Activated T-helper 17 cell treated with anti-CD3 and anti-CD28 coated beads, Interleukin-2, amount 50 U/mL, for 72 hours (primary cell): ENCODE measurements around the gene SLC44A2. TPM values are rescaled to one million over a fixed set of nuclear protein-coding genes. Genes with fewer than 3 reads are reported as not detected.
"Not testable (repeated sequence)": the region's sequence is repeated elsewhere in the genome, so short reads cannot be mapped to it uniquely, and the experiment has no call there.

Experiments used
- ATAC-seq: fragments of 150-1000 bp; cut with Tn5 transposase; replicated peaks from 2 replicates; pipeline ENCODE4 v1.10.0; 2021; ENCODE audit warnings: mild to moderate bottlenecking, moderate library complexity
- H3K27ac Mint-ChIP-seq: one replicate; pipeline ENCODE4 v1.8.0; 2022; ENCODE audit warnings: mixed read lengths
- H3K27me3 Mint-ChIP-seq: one replicate; pipeline ENCODE4 v1.8.0; 2022; ENCODE audit warnings: mixed read lengths
- H3K36me3 Mint-ChIP-seq: one replicate; pipeline ENCODE4 v1.8.0; 2022; ENCODE audit warnings: low read depth, mild to moderate bottlenecking, mixed read lengths
- H3K4me1 Mint-ChIP-seq: one replicate; pipeline ENCODE4 v1.8.0; 2022; ENCODE audit warnings: mixed read lengths
- H3K4me3 Mint-ChIP-seq: one replicate; pipeline ENCODE4 v1.8.0; 2022; ENCODE audit warnings: mild to moderate bottlenecking, mixed read lengths
- H3K9me3 Mint-ChIP-seq: one replicate; pipeline ENCODE4 v1.8.0; 2022; ENCODE audit warnings: mixed read lengths
- total RNA-seq, 2 donors: library from RNA; stranded (reverse); gene quantifications; one replicate each; pipeline ENCODE4 v1.2.3, GENCODE V29; 2022

SLC44A2 gene
- total RNA-seq, 2 donors from 2014 or later: 64.8 to 84.9 TPM

DNA sequence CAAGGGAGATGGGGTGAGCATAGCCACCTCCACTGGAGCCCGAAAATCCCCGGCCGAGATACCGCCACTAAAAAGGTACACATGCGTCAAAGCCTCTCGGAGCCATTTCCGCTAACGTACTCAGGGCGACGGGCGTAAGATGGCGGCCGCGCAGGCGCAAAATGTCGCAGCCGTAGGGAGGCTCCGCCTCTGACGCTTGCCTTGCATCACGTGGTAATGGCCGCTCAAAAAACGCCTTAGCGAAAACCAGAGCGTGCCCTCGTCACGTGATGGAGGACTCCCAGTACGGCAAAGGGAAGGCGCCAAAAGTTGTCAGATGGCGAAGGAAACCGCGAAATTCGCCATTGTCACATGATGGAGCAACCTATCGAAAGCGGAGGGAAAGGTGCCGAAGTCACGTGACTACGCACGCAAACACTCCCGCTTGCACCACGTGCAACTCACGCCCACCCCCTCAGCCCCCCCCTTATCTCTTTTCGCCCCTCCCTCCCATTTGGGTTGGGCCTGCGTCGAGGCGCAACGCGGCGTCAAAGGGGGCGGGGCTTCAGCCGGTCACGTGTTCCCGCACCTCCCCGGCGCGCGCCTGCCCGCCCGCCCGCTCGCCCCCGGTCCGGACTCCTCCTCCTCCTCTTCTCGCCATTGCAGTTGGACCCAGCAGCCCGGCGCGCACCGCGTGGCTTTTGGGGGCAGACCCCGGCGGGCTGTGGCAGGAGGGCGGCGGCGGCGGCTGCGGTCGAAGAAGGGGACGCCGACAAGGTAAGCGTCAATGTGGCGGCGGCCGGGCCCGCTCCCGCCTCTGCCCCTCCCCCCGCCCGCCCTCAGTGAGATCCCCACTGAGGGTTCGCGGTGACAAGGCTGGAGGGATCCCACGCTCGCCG lies 28.6 kb downstream of the SLC44A2 start, which contains the start of gene ILF3:
Gene ILF3 (plus strand): TSS at position 615 of the 878 bp plus-strand sequence. CDS start 16,260 bp downstream, outside the sequence.
- Mint-ChIP-seq H3K4me3 (peak within 1 kb of the TSS; percentile 99), H3K27me3 (no peaks in the 10 kb centered on the region), H3K36me3 (peaks cover 66% of the 10 kb centered on the region), H3K27ac (peak within 1 kb of the TSS; percentile 97), H3K9me3 (no peaks in the 10 kb centered on the region), H3K4me1 (peaks cover 22% of the 10 kb centered on the region)
- ATAC-seq: peak; percentile 84

GRCh38 chr19:10654610-10655456 lies 29.5 kb downstream of the SLC44A2 start:
- Mint-ChIP-seq H3K27me3 (no peaks in the 10 kb centered on the region), H3K4me1 (peaks cover 23% of the 10 kb centered on the region), H3K36me3 (peaks cover 74% of the 10 kb centered on the region), H3K27ac (peak overlapping the region; percentile 93), H3K4me3 (peak overlapping the region; percentile 99), H3K9me3 (no peaks in the 10 kb centered on the region)
- ATAC-seq: peak; percentile 20

- Mint-ChIP-seq H3K36me3 (peaks cover 83% of the 10 kb centered on the region), H3K4me1 (peaks cover 29% of the 10 kb centered on the region), H3K27me3 (no peaks in the 10 kb centered on the region), H3K9me3 (no peaks in the 10 kb centered on the region), H3K4me3 (peak overlapping the region; percentile 99), H3K27ac (peak overlapping the region; percentile 93)
- ATAC-seq: no peak
Measured at GRCh38 chr19:10655457-10656312, 30.3 kb downstream of the SLC44A2 start.

DNA sequence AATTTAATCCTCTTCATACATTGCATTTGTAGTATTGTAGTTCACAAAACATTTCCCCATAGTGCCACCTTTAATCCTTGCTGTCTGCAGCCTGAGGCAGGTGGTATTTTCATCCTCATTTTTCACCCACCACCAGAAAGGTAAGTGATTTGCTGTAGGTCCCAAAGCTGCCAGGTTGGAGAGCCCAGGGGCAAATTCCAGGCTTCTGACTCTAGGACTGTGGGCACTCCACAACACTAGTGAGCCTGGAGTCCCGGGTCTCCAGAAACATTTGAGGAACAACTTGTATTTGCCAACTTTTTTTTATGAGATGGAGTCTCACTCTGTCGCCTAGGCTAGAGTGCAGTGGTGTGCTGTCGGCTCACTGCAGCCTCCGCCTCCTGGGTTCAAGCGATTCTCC lies 35.0 kb downstream of the SLC44A2 start:
- H3K4me3 Mint-ChIP-seq: peak overlapping the region; percentile 41
- ATAC-seq: no peak
- H3K4me1 Mint-ChIP-seq: peaks cover 38% of the 10 kb centered on the region
- no peaks in the 10 kb centered on the region for H3K27me3 Mint-ChIP-seq
- peaks cover 80% of the 10 kb centered on the region for H3K36me3 Mint-ChIP-seq
- H3K9me3 Mint-ChIP-seq: no peaks in the 10 kb centered on the region
- peak overlapping the region; percentile 50 for H3K27ac Mint-ChIP-seq

- peak overlapping the region; percentile 90 for H3K27ac Mint-ChIP-seq
- peaks cover 76% of the 10 kb centered on the region for H3K36me3 Mint-ChIP-seq
- H3K4me1 Mint-ChIP-seq: peaks cover 23% of the 10 kb centered on the region
- H3K27me3 Mint-ChIP-seq: no peaks in the 10 kb centered on the region
- no peak for ATAC-seq
- H3K9me3 Mint-ChIP-seq: no peaks in the 10 kb centered on the region
- H3K4me3 Mint-ChIP-seq: peak overlapping the region; percentile 71
Measured at GRCh38 chr19:10661946-10662345, 36.6 kb downstream of the SLC44A2 start.

- peaks cover 20% of the 10 kb centered on the region for H3K4me1 Mint-ChIP-seq
- ATAC-seq: peak; percentile 79
- no peaks in the 10 kb centered on the region for H3K9me3 Mint-ChIP-seq
- peak overlapping the region; percentile 90 for H3K27ac Mint-ChIP-seq
- H3K36me3 Mint-ChIP-seq: peaks cover 75% of the 10 kb centered on the region
- no peaks in the 10 kb centered on the region for H3K27me3 Mint-ChIP-seq
- H3K4me3 Mint-ChIP-seq: peak overlapping the region; percentile 71
Measured at GRCh38 chr19:10662384-10663251, 37.3 kb downstream of the SLC44A2 start.

- not testable (repeated sequence) for H3K27me3 Mint-ChIP-seq, H3K9me3 Mint-ChIP-seq, ATAC-seq
- Mint-ChIP-seq H3K27ac (peak overlapping the region; percentile 90), H3K4me3 (peak overlapping the region; percentile 71), H3K4me1 (peaks cover 25% of the 10 kb centered on the region), H3K36me3 (peaks cover 74% of the 10 kb centered on the region)
Measured at GRCh38 chr19:10663252-10663563, 37.9 kb downstream of the SLC44A2 start.

GRCh38 chr19:10667867-10668266 lies 42.5 kb downstream of the SLC44A2 start:
- Mint-ChIP-seq H3K36me3 (peaks cover 66% of the 10 kb centered on the region), H3K4me3 (no peak overlapping the region), H3K27me3 (no peaks in the 10 kb centered on the region), H3K27ac (peak overlapping the region; percentile 56), H3K9me3 (no peaks in the 10 kb centered on the region), H3K4me1 (peaks cover 14% of the 10 kb centered on the region)
- no peak for ATAC-seq

DNA sequence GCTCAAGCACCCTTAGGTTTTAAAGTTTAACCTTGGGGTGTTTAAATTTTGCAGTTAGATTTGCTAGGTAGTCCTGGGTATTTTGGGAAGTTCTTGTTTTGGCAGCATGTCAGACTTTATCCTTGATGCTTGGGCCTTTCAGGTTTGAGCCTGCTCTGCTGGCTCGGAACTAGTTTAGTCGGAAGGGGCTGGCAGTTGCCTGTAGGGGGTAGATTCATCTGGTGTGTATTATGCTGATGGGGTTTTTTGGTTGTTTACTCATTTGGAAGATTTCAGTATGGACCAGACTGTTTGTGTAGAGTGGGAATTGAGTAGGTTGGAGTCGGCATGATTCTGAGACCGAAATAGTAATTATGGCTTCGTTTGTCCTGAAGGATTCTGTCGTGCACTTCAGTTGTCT lies 43.9 kb downstream of the SLC44A2 start:
- Mint-ChIP-seq H3K36me3 (peaks cover 73% of the 10 kb centered on the region), H3K27ac (peak overlapping the region; percentile 70), H3K9me3 (no peaks in the 10 kb centered on the region), H3K4me3 (no peak overlapping the region), H3K4me1 (peaks cover 12% of the 10 kb centered on the region), H3K27me3 (no peaks in the 10 kb centered on the region)
- ATAC-seq: no peak

DNA sequence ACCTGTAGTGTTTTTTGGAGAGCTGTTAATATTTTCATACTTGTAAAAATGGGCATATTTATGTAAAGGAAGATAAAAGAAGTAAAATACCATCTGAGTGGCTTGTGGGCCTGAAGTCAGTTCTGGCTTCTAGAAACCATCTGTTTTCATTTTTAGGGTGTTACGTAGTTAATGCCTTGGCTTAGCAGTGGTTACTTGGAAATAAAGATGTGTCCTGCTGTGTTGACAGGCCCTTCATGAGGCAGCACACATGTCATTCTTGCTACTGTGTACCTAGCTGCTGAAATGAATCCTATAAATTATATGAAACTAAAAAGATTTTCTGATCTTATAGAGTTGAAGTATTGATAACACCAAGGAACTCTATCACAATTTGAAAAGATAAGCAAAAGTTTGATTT lies 44.8 kb downstream of the SLC44A2 start:
- peaks cover 82% of the 10 kb centered on the region for H3K36me3 Mint-ChIP-seq
- peaks cover 12% of the 10 kb centered on the region for H3K4me1 Mint-ChIP-seq
- H3K4me3 Mint-ChIP-seq: no peak overlapping the region
- no peak for ATAC-seq
- H3K27me3 Mint-ChIP-seq: no peaks in the 10 kb centered on the region
- no peaks in the 10 kb centered on the region for H3K9me3 Mint-ChIP-seq
- H3K27ac Mint-ChIP-seq: peak overlapping the region; percentile 70

GRCh38 chr19:10670876-10671804 lies 45.8 kb downstream of the SLC44A2 start:
- H3K9me3 Mint-ChIP-seq: no peaks in the 10 kb centered on the region
- no peak overlapping the region for H3K27ac Mint-ChIP-seq
- H3K36me3 Mint-ChIP-seq: peaks cover 87% of the 10 kb centered on the region
- no peak for ATAC-seq
- H3K27me3 Mint-ChIP-seq: no peaks in the 10 kb centered on the region
- no peak overlapping the region for H3K4me3 Mint-ChIP-seq
- peaks cover 12% of the 10 kb centered on the region for H3K4me1 Mint-ChIP-seq

- not testable (repeated sequence) for ATAC-seq, H3K9me3 Mint-ChIP-seq, H3K4me3 Mint-ChIP-seq, H3K27ac Mint-ChIP-seq, H3K27me3 Mint-ChIP-seq
- Mint-ChIP-seq H3K36me3 (peaks cover 87% of the 10 kb centered on the region), H3K4me1 (peaks cover 12% of the 10 kb centered on the region)
Measured at GRCh38 chr19:10671922-10672321, 46.6 kb downstream of the SLC44A2 start.
